ENCODE data around the gene RAET1G.

DNA sequence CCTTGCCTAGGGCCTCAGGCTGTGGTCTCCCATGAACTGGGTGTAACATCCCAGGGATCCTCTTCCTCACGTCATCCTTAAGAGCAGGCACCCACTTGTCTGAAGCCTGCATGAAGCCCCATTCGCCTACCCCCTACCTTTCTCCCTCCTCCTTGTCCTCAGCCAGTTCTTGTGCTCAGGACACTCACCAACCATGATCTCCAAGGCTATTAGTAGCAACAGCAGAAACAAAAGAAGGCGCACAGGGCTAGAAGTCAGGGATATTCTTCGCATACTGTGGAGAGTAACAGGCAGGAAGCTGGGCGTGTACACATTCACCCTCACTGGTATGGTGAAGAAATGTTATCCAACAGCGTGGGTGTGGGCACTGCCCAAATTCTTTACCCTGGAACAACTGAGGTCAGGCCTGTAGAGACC lies 32.3 kb downstream of the RAET1G start:
- TF ChIP-seq, protein P1, sequence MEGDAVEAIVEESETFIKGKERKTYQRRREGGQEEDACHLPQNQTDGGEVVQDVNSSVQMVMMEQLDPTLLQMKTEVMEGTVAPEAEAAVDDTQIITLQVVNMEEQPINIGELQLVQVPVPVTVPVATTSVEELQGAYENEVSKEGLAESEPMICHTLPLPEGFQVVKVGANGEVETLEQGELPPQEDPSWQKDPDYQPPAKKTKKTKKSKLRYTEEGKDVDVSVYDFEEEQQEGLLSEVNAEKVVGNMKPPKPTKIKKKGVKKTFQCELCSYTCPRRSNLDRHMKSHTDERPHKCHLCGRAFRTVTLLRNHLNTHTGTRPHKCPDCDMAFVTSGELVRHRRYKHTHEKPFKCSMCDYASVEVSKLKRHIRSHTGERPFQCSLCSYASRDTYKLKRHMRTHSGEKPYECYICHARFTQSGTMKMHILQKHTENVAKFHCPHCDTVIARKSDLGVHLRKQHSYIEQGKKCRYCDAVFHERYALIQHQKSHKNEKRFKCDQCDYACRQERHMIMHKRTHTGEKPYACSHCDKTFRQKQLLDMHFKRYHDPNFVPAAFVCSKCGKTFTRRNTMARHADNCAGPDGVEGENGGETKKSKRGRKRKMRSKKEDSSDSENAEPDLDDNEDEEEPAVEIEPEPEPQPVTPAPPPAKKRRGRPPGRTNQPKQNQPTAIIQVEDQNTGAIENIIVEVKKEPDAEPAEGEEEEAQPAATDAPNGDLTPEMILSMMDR (IDR thresholded peaks at IDR 0.05), result no peak
- TF ChIP-seq REST (IDR thresholded peaks at IDR 0.05; ENCODE audit: insufficient read depth in 1 of 2, low read depth in 2 of 2, low read length in 1 of 2), result no peak

All from Panc1 (cell line).